HG03354 (cell line): Measurements from ENCODE around the gene AUTS2.

Experiments used
- ATAC-seq: cut with Tn5 transposase; IDR thresholded peaks from one replicate; pipeline ENCODE4 v1.9.1; 2021; ENCODE audit warnings: mild to moderate bottlenecking; ENCODE audit not compliant: unreplicated experiment, poor library complexity, severe bottlenecking

Gene AUTS2

GRCh38 chr7:70574314-70574834 is 976.1 kb downstream of the AUTS2 start:
- no peak for ATAC-seq

GRCh38 chr7:70574970-70575799 is 976.9 kb downstream of the AUTS2 start:
- no peak for ATAC-seq

- no peak for ATAC-seq
Measured at GRCh38 chr7:70577078-70577477, 978.8 kb downstream of the AUTS2 start.

- no peak for ATAC-seq
Measured at GRCh38 chr7:70578131-70578530, 979.9 kb downstream of the AUTS2 start.

GRCh38 chr7:70579397-70580097 is 981.3 kb downstream of the AUTS2 start:
- no peak for ATAC-seq

- ATAC-seq, result no peak
Measured at GRCh38 chr7:70580161-70580560, 981.9 kb downstream of the AUTS2 start.

- ATAC-seq, result no peak
Measured at GRCh38 chr7:70582927-70583895, 984.9 kb downstream of the AUTS2 start.

GRCh38 chr7:70583965-70584883 is 985.9 kb downstream of the AUTS2 start:
- ATAC-seq, result no peak

- ATAC-seq, result no peak
Measured at GRCh38 chr7:70585071-70585470, 986.8 kb downstream of the AUTS2 start.

GRCh38 chr7:70586822-70587221 is 988.5 kb downstream of the AUTS2 start:
- ATAC-seq, result no peak

GRCh38 chr7:70587739-70588138 is 989.5 kb downstream of the AUTS2 start:
- no peak for ATAC-seq

GRCh38 chr7:70588191-70588921 is 990.1 kb downstream of the AUTS2 start:
- no peak for ATAC-seq

GRCh38 chr7:70589010-70589409 is 990.7 kb downstream of the AUTS2 start:
- no peak for ATAC-seq

- no peak for ATAC-seq
Measured at GRCh38 chr7:70589590-70589989, 991.3 kb downstream of the AUTS2 start.

GRCh38 chr7:70590126-70590854 is 992.0 kb downstream of the AUTS2 start:
- ATAC-seq, result no peak

- no peak for ATAC-seq
Measured at GRCh38 chr7:70591643-70592042, 993.4 kb downstream of the AUTS2 start.

- no peak for ATAC-seq
Measured at GRCh38 chr7:70592171-70592570, 993.9 kb downstream of the AUTS2 start.

- ATAC-seq, result no peak
Measured at GRCh38 chr7:70594170-70594569, 995.9 kb downstream of the AUTS2 start.
